ENCODE measurements around the gene UQCRC1.

GRCh38 chr3:48561045-48561736 is 48.3 kb downstream of the UQCRC1 start:
- TF ChIP-seq CTCF (IDR thresholded peaks at IDR 0.05; ENCODE audit: borderline replicate concordance, extremely low read depth, low read length, poor library complexity, severe bottlenecking): no peak
- no peak for TF ChIP-seq EZH2 (IDR thresholded peaks at IDR 0.05; ENCODE audit: borderline replicate concordance, low read depth, low read length, severe bottlenecking)
